Fibroblast of skin of left quadriceps (primary cell): ENCODE results near the gene IGSF9B.
"Not testable (repeated sequence)": the region's sequence is repeated elsewhere in the genome, so short reads cannot be mapped to it uniquely, and the experiment has no call there.

Source experiments
- DNase-seq, 2 experiments: peaks; one replicate each; pipeline ENCODE4 v3.0.0-alpha.2; 2013; ENCODE audit warnings: low read depth in 2 of 2

IGSF9B gene, protein sequence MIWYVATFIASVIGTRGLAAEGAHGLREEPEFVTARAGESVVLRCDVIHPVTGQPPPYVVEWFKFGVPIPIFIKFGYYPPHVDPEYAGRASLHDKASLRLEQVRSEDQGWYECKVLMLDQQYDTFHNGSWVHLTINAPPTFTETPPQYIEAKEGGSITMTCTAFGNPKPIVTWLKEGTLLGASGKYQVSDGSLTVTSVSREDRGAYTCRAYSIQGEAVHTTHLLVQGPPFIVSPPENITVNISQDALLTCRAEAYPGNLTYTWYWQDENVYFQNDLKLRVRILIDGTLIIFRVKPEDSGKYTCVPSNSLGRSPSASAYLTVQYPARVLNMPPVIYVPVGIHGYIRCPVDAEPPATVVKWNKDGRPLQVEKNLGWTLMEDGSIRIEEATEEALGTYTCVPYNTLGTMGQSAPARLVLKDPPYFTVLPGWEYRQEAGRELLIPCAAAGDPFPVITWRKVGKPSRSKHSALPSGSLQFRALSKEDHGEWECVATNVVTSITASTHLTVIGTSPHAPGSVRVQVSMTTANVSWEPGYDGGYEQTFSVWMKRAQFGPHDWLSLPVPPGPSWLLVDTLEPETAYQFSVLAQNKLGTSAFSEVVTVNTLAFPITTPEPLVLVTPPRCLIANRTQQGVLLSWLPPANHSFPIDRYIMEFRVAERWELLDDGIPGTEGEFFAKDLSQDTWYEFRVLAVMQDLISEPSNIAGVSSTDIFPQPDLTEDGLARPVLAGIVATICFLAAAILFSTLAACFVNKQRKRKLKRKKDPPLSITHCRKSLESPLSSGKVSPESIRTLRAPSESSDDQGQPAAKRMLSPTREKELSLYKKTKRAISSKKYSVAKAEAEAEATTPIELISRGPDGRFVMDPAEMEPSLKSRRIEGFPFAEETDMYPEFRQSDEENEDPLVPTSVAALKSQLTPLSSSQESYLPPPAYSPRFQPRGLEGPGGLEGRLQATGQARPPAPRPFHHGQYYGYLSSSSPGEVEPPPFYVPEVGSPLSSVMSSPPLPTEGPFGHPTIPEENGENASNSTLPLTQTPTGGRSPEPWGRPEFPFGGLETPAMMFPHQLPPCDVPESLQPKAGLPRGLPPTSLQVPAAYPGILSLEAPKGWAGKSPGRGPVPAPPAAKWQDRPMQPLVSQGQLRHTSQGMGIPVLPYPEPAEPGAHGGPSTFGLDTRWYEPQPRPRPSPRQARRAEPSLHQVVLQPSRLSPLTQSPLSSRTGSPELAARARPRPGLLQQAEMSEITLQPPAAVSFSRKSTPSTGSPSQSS (N-terminal part only)

DNA sequence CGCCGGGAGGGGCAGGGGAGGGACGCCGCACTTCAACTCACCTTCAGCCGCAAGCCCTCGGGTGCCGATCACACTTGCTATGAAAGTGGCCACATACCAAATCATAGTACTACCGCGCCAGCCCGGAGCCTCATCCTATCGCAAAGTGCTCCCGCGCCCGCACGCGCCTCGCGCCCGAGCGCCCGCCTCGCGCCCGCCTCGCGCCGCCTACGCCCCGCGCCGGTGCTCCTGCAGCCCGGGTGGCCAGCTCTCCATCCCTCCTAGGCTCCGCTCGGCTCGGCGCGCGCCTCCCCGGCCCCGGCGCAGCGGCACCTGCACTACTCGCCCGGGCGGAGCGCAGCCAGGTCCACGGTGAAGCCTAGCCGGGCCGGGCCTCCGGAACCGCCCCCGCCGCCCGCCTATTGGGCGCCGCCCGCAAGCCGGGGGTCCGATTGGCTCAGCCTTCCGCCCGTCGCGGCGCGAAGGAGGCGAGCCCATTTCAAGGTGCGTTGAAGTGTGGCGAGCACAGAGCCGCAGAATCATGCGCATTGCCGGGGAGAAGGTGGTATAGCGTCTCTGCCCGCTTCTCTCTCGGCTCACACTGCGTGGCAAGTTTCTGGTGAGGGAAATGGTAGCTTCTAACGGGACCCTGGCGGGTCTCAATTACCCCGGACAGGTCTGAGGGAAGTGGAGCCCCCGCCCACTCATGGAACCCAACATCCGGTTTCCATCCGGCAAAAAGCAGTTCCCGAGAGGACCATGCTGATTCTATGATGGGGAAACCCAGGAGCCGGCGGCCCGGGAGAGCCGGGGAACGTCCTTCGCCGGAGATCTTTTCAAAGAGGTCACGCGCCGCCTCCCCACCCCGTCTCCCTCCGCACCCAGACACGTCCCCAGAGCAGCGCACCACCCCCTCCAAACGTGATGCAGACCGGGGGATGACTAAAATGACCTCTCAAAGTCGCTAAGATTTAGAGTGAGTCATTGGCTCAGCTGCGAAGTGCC lies at the start of gene IGSF9B:
Gene IGSF9B, minus strand, starts transcription at position 319 of the 984 bp plus-strand sequence. Its CDS starts 214 bp downstream, at position 105.
- peak; percentile 37 to 47 for DNase-seq

DNA sequence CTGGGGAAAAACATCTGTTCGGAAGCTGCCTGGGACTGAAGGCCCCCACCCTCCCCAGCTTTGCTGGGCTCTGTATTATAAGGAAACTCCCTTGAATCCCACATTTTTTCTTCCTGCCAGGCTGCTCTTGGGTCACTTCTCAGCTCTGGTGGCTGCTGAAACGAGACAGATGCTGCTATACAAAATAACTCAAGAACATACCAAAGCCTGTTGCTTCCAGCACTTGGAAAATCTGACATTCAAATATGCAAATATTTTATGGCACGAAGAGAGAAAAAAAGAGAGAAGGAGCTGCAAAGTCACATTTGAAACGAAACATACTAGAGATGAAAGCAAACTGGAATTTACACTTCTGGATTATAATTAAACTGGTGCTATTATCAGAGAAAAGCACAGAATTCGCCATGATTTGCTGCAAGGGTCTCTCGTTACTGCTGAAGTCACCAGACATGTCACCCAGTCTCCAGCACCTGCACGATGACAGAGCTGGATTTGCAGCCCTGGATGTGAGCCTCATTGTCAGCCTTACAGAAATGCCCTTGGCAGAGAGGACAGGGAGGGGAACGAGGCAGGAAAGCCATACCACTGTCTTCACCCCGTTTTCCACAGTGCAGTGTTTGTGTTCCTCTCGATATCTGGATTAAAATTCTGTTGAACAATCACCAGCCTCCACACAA lies 47.9 kb upstream of the IGSF9B start:
- no peak for DNase-seq

DNA sequence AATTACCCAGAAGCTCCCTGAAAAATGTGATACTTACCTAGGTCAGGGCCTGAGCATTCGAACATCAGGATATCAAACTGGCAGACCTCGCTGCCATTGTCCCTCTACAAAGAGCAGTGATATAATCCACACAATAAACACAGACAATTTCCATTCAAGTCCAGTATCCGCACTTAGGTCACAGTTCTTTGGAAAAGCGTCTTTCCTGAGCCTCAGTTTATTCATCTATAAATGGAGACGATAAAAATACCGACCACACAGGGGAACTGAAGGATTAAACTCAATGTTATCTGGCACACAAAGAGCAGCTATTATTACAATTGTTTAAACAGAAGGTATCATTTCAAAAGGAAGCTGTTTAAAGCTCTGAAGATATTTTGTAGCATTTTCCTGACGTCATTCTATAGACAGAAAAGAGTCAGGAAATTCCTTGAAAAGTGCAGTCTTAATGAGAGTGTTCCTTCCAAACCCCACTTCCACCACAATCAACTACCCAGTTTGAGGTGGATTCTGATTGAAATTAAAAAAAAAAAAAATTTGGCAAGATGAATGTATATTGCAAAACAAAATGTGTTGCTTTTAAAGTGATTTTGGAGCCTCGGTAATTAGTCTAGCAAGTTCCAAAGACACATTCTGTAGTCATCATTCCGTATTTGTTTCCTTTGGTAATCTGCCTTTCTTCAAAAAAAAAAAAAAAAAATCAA lies 47.2 kb upstream of the IGSF9B start:
- DNase-seq: no peak

DNA sequence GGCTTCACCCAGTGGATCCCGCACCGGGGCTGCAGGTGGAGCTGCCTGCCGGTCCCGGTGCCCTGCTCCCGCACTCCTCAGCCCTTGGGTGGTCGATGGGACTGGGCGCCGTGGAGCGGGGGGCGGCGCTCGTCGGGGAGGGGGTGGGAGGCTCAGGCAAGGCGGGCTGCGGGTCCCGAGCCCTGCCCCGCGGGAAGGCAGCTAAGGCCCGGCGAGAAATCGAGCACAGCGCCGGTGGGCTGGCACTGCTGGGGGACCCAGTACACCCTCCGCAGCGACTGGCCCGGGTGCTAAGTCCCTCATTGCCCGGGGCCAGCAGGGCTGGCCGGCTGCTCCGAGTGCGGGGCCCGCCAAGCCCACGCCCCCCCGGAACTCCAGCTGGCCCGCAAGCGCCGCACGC lies 46.1 kb upstream of the IGSF9B start:
- DNase-seq: not testable (repeated sequence)

DNA sequence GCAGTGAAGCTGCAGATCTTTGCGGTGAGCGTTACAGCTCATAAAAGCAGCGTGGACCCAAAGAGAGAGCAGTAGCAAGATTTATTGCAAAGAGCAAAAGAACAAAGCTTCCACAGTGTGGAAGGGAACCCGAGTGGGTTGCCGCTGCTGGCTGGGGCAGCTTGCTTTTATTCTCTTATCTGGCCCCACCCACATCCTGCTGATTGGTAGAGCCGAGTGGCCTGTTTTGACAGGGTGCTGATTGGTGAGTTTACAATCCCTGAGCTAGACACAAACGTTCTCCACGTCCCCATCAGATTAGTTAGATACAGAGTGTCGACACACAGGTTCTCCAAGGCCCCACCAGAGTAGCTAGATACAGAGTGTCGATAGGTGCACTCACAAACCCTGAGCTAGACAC lies 45.6 kb upstream of the IGSF9B start:
- DNase-seq: not testable (repeated sequence)

DNA sequence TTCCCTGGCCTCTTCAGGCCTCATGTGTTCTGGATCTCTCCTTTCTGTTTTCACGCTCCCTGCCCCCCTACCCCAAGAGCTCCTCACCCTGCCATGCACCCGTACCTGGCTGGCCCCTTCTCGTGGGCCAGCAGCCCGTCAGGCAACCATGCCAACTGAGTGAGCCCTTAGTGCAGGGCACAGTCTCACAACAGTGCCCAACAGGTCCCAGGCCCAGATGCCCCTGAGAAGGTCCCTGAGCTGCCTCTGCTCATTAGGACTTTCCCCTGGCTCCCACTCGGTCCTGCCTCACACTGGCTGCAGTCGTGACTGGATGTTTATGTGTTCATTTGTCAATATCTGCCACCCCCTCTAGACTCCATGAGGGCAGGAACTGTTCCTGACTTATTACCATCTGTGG lies 44.8 kb upstream of the IGSF9B start:
- no peak for DNase-seq

DNA sequence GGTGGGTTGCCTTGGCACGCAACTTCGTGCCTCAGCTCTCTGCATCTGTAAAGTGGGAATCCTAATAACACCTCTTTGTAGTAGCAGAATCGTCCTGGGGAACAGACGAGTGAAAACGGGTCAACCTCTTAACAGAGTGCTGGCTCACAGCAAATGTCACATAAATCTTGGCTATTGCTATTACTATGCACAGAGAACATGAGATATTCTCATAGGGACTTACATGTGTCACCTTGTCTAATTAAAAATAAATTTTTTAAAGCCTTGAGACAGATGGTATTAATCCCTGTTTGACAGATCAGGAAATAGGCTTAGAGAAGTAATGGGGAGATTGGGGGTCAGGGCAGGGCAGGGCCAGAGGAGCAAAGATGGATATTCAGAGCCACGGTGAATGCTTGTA lies 44.3 kb upstream of the IGSF9B start:
- DNase-seq: no peak

DNA sequence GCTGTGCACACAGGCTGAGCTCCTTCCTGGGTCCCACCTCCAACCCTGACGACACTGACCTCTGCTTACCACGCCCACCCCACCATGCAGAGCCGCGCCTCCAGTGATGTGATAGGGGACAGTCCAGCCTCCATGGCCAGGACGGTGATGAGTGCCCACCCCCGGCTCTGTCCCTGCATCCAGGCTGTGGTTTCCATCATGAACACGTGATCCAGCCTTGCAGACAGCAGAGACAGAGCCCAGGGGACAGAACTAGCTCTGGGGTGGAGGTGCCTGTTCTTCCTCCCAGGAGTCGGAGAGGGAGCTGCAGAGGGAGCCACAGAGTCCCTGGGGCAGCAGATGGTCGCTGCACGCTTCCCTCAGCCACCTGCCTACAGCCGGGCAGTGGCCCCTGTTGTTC lies 42.6 kb upstream of the IGSF9B start:
- DNase-seq: no peak

DNA sequence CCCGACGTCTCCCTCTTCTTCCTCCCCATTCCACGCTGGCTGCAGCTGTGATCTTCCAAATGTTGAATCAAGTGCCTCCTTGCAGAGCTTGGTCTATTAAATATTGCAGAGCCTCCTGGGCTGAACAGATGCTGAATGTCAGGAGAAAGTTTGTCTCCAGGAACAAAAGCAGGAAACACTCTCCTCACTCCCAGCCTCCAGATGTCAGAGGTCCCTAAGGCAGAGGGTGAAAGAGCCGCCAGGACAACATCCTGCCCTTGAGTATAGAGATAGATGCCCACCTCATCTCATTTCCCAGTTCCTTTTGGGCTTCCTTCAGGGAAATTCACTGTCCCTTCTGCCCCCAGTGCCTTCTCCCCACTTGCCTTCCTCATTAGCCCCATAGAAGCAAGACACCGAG lies 40.8 kb upstream of the IGSF9B start:
- no peak for DNase-seq

DNA sequence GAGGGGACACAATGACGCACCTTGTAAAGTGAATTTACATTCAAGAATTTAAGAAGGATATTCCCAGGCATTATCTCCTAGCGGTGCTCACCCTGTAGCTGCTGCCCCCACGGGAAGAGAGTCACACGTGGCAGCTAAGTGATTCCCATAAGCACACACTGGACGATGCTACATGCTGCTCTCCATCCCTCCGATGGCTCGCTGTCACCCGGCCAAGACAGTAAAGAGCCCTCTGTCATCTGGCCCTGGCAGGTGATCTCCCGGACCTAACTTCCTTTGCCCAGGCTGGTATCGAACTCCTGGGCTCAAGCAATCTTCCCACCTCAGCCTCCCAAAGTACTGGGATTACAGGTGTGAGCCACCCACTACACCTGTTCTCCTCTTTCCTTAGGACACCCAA lies 39.9 kb upstream of the IGSF9B start:
- no peak for DNase-seq

DNA sequence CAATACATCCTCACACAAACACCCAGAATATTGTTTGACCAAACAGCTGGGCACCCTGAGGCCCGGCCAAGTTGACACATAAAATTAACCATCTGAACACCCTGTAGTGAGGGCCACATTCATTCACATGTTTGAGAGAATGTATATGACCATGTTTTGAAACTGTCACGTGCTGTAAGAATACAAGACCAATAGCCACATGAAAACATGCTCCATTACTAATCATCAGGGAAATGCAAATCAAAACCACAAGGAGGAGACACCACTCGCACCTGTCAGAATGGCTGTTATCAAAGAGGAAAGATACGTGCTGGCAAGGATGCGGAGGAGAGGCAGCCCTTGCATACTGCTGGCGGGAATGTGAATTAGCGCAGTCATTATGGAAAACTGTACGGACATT lies 38.3 kb upstream of the IGSF9B start:
- no peak for DNase-seq

DNA sequence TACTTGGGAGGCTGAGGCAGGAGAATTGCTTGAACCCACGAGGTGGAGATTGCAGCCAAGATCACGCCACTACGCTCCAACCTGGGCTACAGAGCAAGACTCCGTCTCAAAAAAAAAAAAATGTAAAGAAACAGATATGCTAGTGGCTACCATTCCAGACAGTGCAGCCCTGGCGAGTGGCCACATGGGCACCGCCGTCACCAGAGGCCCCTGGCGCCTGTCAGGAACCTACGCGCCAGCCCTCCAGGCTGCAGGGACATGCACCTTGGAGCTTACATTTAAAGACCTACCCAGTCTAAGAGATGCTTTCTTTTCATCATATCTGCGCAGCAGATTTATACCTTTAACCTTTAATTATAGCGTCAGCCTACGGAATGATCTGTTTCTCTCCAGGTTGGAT lies 37.2 kb upstream of the IGSF9B start:
- DNase-seq: no peak

DNA sequence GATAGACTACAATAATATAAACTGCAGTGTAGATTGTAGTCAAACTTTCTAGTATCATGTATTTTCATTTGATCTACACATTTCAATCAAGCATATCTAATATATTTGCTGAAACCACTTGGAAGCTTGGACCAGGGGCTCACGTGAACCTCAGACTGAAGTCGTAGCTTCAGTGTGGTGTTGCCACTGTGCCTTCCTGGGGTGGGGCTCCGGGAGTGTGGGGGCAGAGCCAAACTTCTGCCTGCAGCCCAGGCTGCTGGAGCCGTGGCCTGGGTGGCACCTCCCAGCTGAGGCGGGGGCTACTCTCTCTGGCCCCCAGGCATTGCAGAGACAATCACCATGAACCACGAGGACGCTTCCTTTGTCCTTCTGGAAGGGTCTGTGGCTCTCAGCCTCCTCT lies 36.3 kb upstream of the IGSF9B start:
- DNase-seq: no peak

DNA sequence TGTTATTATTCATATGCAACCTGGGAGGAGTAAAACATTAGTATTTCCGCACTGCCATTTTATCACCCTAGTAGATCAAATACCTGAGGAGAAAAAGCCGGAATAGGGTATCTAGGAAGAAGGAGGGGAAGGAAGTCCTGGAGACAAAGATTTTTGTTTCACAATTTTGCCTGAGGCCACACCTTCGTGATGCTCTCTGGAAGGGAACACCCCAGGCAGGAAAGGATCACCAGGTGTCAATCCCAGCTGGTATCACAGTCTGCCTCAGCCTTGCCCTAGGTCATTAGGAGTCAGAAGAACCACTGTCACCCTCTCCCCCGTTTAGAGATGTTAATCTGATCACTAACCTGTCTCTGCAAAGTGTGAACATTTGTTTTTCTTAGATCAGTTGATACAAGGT lies 35.4 kb upstream of the IGSF9B start:
- no peak for DNase-seq

DNA sequence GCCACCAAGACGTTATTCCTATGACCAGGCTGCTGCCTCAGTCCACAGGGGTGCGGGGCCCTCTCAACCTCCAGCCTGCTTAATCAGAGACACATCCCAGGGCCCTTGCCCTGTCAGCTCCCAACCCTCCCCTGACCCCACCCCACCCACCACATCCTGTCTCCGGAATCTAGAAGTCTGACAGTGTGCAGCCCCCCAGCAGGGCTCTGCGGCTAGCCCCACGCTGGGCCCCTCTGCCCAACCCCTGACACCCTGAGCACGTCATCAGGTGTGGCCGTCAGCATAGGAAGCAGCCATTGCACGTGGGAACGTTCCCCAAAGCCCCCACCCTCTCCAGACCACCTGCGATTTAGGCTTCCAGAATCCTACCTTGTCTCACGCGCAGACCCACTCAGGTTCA lies 34.3 kb upstream of the IGSF9B start:
- no peak for DNase-seq

DNA sequence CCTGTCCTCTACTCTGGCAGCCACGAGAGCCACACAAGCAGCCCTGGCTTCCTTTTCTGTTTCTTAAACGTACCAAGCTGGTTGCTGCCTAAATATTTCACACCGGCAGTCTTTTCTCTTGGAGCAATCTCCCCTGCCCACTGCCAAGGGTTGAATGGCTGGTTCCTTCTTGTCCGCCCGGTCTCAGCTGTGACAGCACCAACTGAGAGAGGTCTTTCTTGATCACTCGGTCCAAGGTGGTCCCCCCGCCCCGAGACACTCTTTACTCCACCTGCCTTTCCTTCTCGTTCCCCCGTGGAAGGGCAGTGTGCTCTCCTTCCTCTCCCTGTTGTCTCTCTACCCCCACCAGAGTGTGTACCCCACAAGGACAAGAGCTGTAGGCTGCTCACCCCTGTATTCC lies 33.7 kb upstream of the IGSF9B start:
- no peak for DNase-seq

DNA sequence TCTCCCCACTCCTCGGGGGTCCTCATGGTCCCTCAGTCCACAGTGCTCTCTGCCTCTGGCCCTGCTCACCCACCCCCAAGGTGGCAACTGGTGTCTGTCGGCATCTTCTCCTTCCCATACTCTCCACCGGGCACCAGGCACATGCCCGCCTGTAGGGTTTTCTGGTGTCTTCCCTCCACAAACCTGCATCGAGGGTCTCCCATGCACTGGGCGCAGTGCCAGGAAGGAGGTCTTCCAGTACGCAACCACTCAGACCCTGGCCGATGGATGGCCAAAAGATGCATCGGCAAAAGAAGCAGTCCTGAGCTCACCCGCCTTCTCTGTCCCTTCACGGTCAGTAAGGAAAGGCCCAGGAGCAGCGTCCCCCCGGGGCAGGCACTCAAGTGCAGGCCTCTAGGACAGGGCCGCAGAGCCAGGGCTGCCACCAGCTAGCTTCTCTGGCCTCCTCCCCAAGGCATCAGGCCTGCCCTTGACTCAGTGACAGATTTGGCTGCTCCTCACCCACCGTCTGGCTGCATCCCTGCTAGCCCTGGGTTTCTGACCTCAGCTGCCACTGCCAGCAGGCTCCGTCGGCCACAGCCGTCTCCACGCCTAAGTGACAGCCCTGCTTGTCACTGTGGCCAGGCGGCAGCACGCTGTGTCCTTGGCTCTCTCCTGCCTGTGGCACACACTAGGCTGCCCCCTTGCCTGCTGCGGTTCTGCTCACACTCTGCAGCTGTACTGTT lies 32.1 kb upstream of the IGSF9B start:
- no peak for DNase-seq

DNA sequence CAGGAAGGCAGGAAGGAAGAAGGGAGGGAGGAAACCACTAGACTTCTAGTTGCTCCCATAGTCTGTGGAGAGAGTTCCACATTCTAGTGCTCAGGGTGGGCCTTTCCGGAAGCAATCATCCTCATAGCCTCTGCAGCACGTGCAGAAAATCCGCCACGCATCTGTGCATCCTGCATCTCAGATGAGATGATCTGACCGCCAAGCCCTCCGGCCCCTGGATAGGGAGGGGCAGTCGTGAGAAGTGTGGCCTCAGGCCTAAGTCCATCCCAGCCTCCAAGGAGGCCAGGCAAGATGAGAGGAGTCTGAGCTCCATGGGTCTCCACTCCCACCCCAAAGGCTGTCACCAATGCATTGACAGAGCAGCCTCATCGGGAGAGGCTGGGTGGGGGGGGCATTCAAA lies 30.4 kb upstream of the IGSF9B start:
- DNase-seq: no peak
